GM10847 (cell line): ENCODE data around the gene ATP6V0A1.

ENCODE experiments used
- POLR2A ChIP-seq: IDR thresholded peaks from 2 replicates; pipeline ENCODE4 v1.6.1; 2011; ENCODE audit not compliant: insufficient read length; ENCODE audit errors: extremely low read depth

Gene ATP6V0A1

DNA sequence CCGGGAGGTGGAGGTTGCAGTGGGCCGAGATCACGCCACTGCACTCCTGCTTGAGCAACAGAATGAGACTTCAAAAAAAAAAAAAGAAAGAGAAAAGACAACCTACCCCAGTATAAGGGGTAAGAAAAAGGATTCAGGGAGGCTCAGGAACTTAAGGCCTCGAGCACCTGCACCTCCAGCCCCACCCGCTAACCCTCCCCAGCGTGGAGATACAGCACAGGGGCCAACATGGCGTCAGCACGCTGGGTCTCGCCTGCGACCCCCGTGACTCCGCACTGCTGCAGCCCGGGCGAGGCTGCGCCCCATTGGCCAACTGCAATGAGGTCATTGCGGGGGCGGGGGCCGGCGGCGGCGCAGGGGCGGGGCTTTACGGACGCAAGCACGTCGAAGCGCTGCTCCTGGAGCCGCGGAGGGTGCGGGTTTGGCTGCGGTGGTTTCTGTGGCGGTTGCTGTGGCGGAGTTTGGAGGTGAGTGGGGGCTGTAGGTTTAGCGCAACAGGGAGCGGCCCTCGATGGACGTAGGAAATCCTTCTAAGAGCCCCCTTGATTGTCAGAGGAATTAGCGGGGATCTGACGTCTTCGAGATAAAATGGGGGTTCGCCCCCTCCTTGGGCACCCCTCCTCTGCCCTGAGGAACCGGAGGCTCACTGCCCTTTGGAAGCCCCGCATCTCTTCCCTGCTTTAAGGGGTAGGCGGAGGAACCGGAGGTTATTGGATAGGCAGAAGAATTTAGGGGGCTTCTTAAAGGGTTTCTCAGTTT lies at the start of gene ATP6V0A1:
Gene ATP6V0A1, plus strand, starts transcription at position 382 of the 759 bp plus-strand sequence. CDS start 2,017 bp downstream, outside the sequence.
- TF ChIP-seq POLR2A = peak; percentile 70

DNA sequence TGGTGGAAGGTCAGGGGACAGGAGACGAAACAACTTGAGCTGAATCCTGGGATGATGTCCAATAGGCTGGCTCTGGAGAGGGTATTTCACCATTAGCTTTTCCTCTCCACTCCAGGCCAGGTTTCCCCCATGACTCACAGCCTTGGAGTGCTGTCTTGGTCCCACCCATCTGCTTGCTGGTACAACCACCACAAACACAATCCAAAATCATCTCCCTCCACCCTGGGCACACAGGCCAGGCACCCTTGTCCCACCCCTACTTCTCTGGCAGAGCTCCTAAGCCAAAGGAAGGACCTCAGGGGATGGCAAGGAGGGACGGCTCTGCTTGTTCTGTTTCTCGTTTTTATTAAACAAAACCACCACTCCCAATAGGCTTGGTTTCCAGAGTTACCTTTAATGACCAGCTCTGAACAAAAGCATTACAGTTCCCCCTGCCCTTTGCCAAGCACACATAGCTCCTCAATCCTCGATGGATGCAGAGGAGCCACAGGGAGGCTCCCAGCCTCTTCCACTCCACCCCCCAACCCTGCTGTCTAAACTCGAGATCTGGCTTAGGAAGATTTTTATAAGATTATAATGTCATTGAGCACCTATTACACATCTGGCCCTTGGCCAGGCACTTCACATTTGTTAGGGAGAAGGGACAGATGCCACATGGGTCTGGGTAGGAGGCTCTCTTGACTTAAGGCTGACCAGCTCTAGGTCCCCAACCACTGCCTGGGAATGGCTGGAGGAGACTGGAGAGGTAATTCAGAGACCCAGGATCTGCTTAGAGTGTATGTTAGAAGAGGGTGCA lies 49.0 kb upstream of the ATP6V0A1 start:
- TF ChIP-seq POLR2A = no peak

DNA sequence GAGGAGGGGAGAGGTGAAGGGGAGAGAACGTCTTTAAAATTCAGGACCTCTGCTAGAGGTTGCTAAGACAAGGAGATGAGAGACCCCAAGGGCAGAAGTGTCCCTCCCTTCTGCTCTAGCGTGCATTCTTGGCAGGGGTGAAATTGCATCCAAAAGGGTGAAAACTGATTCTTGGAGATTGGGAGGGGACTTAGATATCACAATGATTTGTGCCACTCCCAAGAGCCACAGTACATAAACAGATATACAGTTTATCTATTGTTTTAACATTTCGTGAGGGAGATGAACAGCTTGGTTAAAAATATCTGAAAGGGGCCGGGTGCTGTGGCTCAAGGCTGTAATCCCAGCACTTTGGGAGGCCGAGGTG lies 48.4 kb upstream of the ATP6V0A1 start:
- TF ChIP-seq POLR2A = no peak

DNA sequence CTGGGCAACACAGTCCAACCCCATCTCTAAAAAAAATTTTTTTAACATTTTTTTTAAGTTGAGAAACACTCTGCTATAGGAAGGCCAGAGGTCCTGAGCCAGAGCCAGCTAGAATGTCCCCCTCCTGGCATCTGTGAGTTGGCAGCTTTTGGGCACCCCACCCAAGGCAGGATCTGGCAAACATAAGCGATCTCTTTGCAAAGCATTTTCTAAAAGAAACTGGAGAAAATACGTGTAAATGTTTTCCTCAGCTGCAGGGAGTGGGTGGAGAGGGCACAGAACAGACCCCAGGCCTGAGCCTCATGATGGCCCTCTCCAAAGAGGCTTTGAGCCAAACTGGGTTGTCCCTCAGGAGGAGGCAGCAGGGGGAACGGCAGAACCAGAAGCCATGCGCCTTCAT lies 47.3 kb upstream of the ATP6V0A1 start:
- TF ChIP-seq POLR2A = no peak

DNA sequence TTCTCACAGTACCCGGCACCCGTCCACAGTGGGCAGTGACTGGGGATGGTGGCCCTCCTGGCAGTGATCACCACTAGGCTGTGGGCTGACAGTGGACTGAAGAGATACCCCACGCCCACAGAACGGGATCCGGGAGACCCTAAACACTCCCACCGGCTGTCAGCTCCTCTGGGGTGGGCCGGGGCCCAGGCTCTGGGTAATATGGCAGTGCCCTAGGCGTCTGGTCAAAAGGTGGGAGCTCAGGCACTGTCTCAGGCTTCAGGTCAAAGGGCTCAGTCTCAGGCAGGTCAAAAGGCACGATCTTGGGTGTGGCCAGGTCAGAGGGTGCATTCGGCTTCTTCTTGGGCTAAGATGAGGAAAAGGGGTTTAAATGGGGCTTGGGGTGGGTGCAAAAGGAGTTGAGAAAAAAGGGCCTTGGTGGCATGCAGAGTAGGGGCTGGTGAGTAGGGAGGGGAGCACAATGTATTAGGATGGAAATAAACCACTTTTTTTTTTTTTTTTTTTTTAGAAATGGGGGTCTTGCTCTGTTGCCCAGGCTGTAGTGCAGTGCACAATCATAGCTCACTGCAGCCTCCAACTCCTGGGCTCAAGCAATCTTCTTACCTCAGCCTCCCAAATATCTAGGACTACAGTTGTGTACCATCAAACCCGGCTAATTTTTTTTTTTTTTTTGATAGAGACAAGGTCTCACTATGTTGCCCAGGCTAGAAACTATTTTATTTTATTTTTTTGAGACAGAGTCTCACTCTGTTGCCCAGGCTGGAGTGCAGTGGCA lies 46.6 kb upstream of the ATP6V0A1 start:
- no peak for TF ChIP-seq POLR2A

GRCh38 chr17:42413464-42414040 lies 45.1 kb upstream of the ATP6V0A1 start:
- no peak for TF ChIP-seq POLR2A

DNA sequence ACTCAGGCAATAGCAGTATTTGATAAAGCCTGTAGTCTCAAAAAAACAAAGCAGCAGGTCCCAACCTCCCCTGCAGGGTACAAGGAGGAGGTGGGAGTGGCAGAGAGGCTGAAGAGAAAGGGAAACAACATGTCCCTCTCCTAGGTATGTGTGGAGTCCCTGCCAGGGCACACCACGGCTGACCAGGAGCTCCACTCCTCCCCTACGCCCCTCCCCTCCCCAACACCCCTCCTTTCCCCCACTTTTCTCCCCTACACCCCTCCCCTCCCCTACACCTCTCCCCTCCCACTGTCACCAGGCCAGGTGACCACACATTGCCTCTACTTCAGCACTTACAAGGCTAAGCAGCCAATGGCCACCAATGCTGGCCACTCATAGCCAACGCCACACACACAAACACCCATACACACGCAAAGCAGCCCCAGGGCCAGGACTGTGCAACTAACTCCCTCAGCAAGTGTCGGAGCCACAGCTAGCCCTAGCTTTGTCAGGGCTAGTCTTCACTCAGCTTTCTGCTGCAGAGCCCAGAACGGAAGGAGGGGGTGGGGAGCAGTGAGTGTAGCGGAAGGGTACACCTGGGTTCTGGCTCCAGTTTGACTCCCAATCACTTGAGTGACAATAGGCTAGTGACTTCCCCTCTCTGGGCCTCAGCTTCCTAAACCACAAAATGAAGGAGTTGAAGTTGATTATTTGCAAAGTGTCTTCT lies 43.8 kb upstream of the ATP6V0A1 start:
- no peak for TF ChIP-seq POLR2A

- no peak for TF ChIP-seq POLR2A
Measured at GRCh38 chr17:42421136-42421506, 37.6 kb upstream of the ATP6V0A1 start.

- no peak for TF ChIP-seq POLR2A
Measured at GRCh38 chr17:42421507-42422338, 37.0 kb upstream of the ATP6V0A1 start.

DNA sequence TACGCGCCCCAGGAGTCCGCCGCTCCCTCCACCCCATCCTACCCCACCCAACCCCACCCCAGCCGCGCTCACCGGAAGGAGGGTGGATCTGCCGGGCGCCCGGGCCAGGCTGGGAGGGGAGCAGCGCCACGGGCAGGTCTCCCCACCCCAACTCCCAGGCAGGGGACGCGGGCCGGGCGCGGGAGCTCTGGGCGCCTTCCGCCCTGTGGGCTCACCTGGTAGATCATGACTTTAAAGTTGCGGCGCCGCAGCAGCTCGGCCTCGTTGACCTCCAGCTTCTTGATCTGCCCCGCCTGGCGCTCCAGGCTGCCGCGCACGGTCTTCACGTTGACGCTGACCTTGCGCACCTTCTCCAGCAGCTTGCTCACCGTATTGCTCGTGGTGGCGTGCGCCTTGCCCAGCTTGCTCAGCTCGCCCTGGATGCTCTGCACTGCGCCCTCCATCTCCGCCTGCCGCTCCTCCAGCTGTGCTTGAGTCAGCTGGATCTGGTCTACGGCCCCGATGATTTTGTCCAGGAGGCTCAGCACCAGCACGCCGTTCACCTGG lies 36.2 kb upstream of the ATP6V0A1 start:
- TF ChIP-seq POLR2A = no peak

DNA sequence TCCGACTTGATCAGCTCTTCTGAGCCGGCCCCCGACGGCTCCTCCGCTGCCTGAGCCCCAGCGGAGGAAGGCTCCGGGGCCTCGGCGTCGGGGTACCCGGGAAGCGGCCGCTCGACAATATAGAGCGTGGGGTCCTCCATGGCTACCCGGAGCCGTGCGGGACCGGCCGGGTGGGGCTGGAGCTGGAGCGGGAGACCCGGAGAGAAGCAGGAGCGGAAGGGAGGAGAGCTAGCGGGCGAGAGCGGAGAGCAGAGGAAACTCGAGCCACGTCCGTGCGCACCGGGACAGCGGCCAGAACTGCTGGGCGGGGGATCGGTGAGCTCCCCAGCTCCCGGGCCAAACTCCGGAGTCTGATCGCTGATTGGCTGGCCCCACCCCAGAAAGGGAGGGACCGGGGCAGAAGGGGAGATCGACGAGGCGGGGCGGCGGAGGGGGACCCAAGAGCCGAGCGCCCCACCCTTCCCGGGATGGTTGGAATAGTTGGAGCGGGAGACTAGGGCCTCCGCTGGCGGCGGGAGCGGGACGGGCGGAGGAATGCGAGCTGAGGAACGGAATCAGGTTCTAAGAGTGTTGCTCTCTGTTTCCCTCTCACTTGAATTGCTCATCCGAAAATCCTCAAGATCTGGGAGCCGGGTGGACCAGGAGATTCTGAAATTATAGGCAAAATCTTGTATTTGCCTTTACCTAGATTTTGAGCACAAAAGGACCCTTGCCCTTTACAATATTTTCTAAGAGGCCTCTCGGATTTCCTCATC lies 35.5 kb upstream of the ATP6V0A1 start, which contains the start of gene CAVIN1:
Gene CAVIN1, minus strand, starts transcription at position 299 of the 755 bp plus-strand sequence. Its CDS starts 159 bp downstream, at position 140.
- no peak for TF ChIP-seq POLR2A

DNA sequence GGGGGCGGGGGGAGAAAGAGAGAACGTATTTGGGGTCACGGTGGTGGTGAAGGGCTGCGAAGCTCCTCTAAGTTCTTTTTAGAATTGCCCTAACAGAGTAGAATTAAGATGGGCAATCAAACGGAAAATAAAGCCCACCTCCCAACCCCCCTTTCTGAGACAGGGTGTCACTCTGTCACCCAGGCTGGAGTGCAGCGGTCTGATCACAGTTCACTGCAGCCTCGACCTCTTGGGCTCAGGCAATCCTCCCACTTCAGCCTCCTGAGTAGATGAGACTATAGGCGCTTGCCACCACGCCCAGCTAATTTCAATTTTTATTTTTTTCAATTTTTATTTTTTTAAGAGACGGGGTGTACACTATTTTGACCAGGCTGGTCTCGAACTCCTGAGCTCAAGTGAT lies 34.9 kb upstream of the ATP6V0A1 start:
- TF ChIP-seq POLR2A = no peak
